Neural cell (in vitro differentiated cells): ENCODE results near the gene SF3B3. TPM values are rescaled to one million over a fixed set of nuclear protein-coding genes. Genes with fewer than 3 reads are reported as not detected.
"Not testable (repeated sequence)": the region's sequence is repeated elsewhere in the genome, so short reads cannot be mapped to it uniquely, and the experiment has no call there.

Experiments
- H2AFZ ChIP-seq: fragments of 200-600, 300-800 bp; sonication (generic), shearing (Covaris generic); 2 replicates; pipeline ENCODE4 v1.6.0; 2014; ENCODE audit warnings: low read depth, mild to moderate bottlenecking, antibody characterized with exemption, low read length, moderate library complexity
- H3F3A ChIP-seq: fragments of 200-600 bp; shearing (Covaris generic); 2 replicates; pipeline ENCODE4 v1.6.1; 2016; ENCODE audit warnings: mild to moderate bottlenecking, moderate library complexity, mixed read lengths, antibody characterized with exemption, low read length; ENCODE audit not compliant: insufficient read depth, poor library complexity, severe bottlenecking
- H3K27ac ChIP-seq: fragments of 200-600, 300-800 bp; sonication (generic), shearing (Covaris generic); 2 replicates; pipeline ENCODE4 v1.5.1; 2014; ENCODE audit warnings: mild to moderate bottlenecking, low read length, moderate library complexity
- H3K27me3 ChIP-seq: fragments of 300-800, 200-600 bp; sonication (generic), shearing (Covaris generic); 2 replicates; pipeline ENCODE4 v1.6.0; 2014; ENCODE audit warnings: mild to moderate bottlenecking, low read depth, low read length, moderate library complexity; ENCODE audit not compliant: insufficient read depth
- H3K36me3 ChIP-seq: fragments of 300-800, 200-600 bp; sonication (generic), shearing (Covaris generic); 2 replicates; pipeline ENCODE4 v1.5.1; 2014; ENCODE audit warnings: mild to moderate bottlenecking, antibody characterized with exemption, low read length, moderate library complexity; ENCODE audit not compliant: insufficient read depth
- H3K4me2 ChIP-seq: fragments of 300-800, 200-600 bp; sonication (generic), shearing (Covaris generic); 2 replicates; pipeline ENCODE4 v1.6.0; 2014; ENCODE audit warnings: mild to moderate bottlenecking, low read length
- H3K4me3 ChIP-seq: fragments of 300-800, 200-600 bp; sonication (generic), shearing (Covaris generic); 2 replicates; pipeline ENCODE4 v1.5.1; 2014; ENCODE audit warnings: mild to moderate bottlenecking, low read length, moderate library complexity
- H3K79me2 ChIP-seq: fragments of 200-600 bp; shearing (Covaris generic); replicated peaks from 2 replicates; pipeline ENCODE4 v1.6.0; 2014; ENCODE audit warnings: mild to moderate bottlenecking, low read length, moderate library complexity; ENCODE audit not compliant: insufficient read depth
- H3K9ac ChIP-seq: fragments of 300-800, 200-600 bp; sonication (generic), shearing (Covaris generic); 2 replicates; pipeline ENCODE4 v1.6.1; 2016; ENCODE audit warnings: mild to moderate bottlenecking, low read length, mixed read lengths
- H3K9me2 ChIP-seq: fragments of 200-600 bp; shearing (Covaris generic); 2 replicates; pipeline ENCODE4 v1.6.1; 2016; ENCODE audit warnings: mild to moderate bottlenecking, low read length, mixed read lengths; ENCODE audit not compliant: insufficient read depth
- H3K9me3 ChIP-seq: fragments of 200-600, 300-800 bp; sonication (generic), shearing (Covaris generic); 2 replicates; pipeline ENCODE4 v1.6.1; 2016; ENCODE audit warnings: mild to moderate bottlenecking, mixed run types, low read length, moderate library complexity, mixed read lengths
- H4K20me1 ChIP-seq: fragments of 200-600 bp; shearing (Covaris generic); 2 replicates; pipeline ENCODE4 v1.6.1; 2016; ENCODE audit warnings: mild to moderate bottlenecking, mixed run types; ENCODE audit not compliant: insufficient read depth
- EP300 ChIP-seq: fragments of 450-650 bp; conservative IDR thresholded peaks from 2 replicates; pipeline ENCODE4 v1.6.1; 2014; ENCODE audit warnings: antibody characterized with exemption, mild to moderate bottlenecking, moderate library complexity; ENCODE audit not compliant: poor library complexity, severe bottlenecking
- EZH2 ChIP-seq: fragments of 200-600, 300-800 bp; shearing (Covaris generic), sonication (generic); IDR thresholded peaks from 2 replicates; pipeline ENCODE4 v1.6.1; 2014; ENCODE audit warnings: antibody characterized with exemption, low read length, borderline replicate concordance, mild to moderate bottlenecking; ENCODE audit not compliant: insufficient read depth, poor library complexity, severe bottlenecking
- MXI1 ChIP-seq: fragments of 450-650 bp; conservative IDR thresholded peaks from 2 replicates; pipeline ENCODE4 v1.6.1; 2014; ENCODE audit warnings: antibody characterized with exemption, mild to moderate bottlenecking; ENCODE audit not compliant: poor library complexity, severe bottlenecking
- POLR2AphosphoS5 ChIP-seq: IDR thresholded peaks from 2 replicates; pipeline ENCODE4 v1.6.1; 2012
- RAD21 ChIP-seq: fragments of 450-650 bp; conservative IDR thresholded peaks from 2 replicates; pipeline ENCODE4 v1.6.1; 2014; ENCODE audit warnings: antibody characterized with exemption, mild to moderate bottlenecking, moderate library complexity
- REST ChIP-seq: IDR thresholded peaks from 2 replicates; pipeline ENCODE4 v1.6.1; 2012; ENCODE audit warnings: borderline replicate concordance
- SMC3 ChIP-seq: fragments of 450-650 bp; conservative IDR thresholded peaks from 2 replicates; pipeline ENCODE4 v1.6.1; 2014; ENCODE audit warnings: antibody characterized with exemption, mild to moderate bottlenecking, moderate library complexity; ENCODE audit not compliant: poor library complexity
- TAF1 ChIP-seq: IDR thresholded peaks from 2 replicates; pipeline ENCODE4 v1.6.1; 2012; ENCODE audit warnings: low read depth
- polyA plus RNA-seq: library from polyadenylated mRNA; depleted of rRNA; stranded (reverse); fragments of >200 nt; gene quantifications from 2 replicates; pipeline ENCODE4 v1.2.3, GENCODE V29; 2014
- small RNA-seq, 3 experiments: library from RNA; depleted of rRNA; stranded (forward); fragments of <200 nt; gene quantifications; one replicate each; pipeline ENCODE3, GENCODE V24; 2012
- TF ChIP-seq, protein P1 (sequence below): fragments of 450-650 bp; IDR thresholded peaks from 2 replicates; pipeline ENCODE4 v1.5.1; 2014; ENCODE audit warnings: antibody characterized with exemption, mild to moderate bottlenecking, moderate library complexity; ENCODE audit not compliant: poor library complexity, severe bottlenecking

Gene SF3B3
- polyA plus RNA-seq, 1 donor from 2014 or later, result 90.0 TPM

GRCh38 chr16:70615945-70616344, 92.3 kb downstream of the SF3B3 start:
- Histone ChIP-seq H3K27ac (no peak overlapping the region), H3K4me3 (no peak overlapping the region), H3F3A (no peaks in the 10 kb centered on the region), H3K9ac (no peak overlapping the region), H3K79me2 (no peaks in the 10 kb centered on the region), H3K9me2 (no peaks in the 10 kb centered on the region), H3K36me3 (no peaks in the 10 kb centered on the region), H4K20me1 (no peaks in the 10 kb centered on the region), H2AFZ (no peak overlapping the region), H3K27me3 (no peaks in the 10 kb centered on the region), H3K9me3 (no peaks in the 10 kb centered on the region), H3K4me2 (no peak overlapping the region)
- TF ChIP-seq REST (no peak), TAF1 (no peak), MXI1 (no peak), EZH2 (no peak), EP300 (no peak), POLR2AphosphoS5 (no peak), SMC3 (no peak), RAD21 (no peak)
- TF ChIP-seq, protein P1, sequence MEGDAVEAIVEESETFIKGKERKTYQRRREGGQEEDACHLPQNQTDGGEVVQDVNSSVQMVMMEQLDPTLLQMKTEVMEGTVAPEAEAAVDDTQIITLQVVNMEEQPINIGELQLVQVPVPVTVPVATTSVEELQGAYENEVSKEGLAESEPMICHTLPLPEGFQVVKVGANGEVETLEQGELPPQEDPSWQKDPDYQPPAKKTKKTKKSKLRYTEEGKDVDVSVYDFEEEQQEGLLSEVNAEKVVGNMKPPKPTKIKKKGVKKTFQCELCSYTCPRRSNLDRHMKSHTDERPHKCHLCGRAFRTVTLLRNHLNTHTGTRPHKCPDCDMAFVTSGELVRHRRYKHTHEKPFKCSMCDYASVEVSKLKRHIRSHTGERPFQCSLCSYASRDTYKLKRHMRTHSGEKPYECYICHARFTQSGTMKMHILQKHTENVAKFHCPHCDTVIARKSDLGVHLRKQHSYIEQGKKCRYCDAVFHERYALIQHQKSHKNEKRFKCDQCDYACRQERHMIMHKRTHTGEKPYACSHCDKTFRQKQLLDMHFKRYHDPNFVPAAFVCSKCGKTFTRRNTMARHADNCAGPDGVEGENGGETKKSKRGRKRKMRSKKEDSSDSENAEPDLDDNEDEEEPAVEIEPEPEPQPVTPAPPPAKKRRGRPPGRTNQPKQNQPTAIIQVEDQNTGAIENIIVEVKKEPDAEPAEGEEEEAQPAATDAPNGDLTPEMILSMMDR, result no peak

GRCh38 chr16:70621864-70622263, 98.2 kb downstream of the SF3B3 start:
- H3K27ac ChIP-seq, result not testable (repeated sequence)

More at GRCh38 chr16:70621864-70622263, 98.2 kb downstream of the SF3B3 start:
- H4K20me1 ChIP-seq, H3K4me3 ChIP-seq, H3F3A ChIP-seq, H3K27me3 ChIP-seq, H3K79me2 ChIP-seq, H3K9ac ChIP-seq, H3K4me2 ChIP-seq, H3K9me2 ChIP-seq, H2AFZ ChIP-seq, H3K36me3 ChIP-seq, H3K9me3 ChIP-seq: not testable (repeated sequence)

Small RNA genes within 50 kb of the gene (small RNA-seq; reads per million reads assigned to genes)
- gene SNORD111 (5.6 to 30.6 (median 8.3) reads per million in 3 experiments), gene SNORD111B (658 to 1,158 (median 767) reads per million in 3 experiments)

Other genes starting within 250 kb of the SF3B3 start
- gene AARS1, start 234.3 kb upstream of the SF3B3 start, polyA plus RNA-seq, result 33.7 and 56.4 TPM in 2 replicates
- 36.6 and 47.8 TPM in 2 replicates for gene DDX19B, start 224.6 kb upstream of the SF3B3 start, polyA plus RNA-seq
- gene DDX19A, start 176.9 kb upstream of the SF3B3 start, polyA plus RNA-seq, result 39.5 and 53.0 TPM in 2 replicates
- 19.4 and 21.7 TPM in 2 replicates for gene ST3GAL2, start 84.7 kb upstream of the SF3B3 start, polyA plus RNA-seq
- 10.7 and 18.0 TPM in 2 replicates for gene FCSK, start 69.2 kb upstream of the SF3B3 start, polyA plus RNA-seq
- 131 and 185 TPM in 2 replicates for gene COG4, start 262 bp upstream of the SF3B3 start, polyA plus RNA-seq
- 3.0 TPM in 1 of 2 replicates, not detected in the other for gene IL34, start 122.7 kb downstream of the SF3B3 start, polyA plus RNA-seq
- 20.4 and 22.4 TPM in 2 replicates for gene MTSS2, start 162.2 kb downstream of the SF3B3 start, polyA plus RNA-seq